Cardiac fibroblast (primary cell): ENCODE data around the gene PCGF3.

Experiments used
- DNase-seq, 2 donors: peaks; one replicate each; pipeline versions ENCODE4 v3.0.0 to v3.0.0-alpha.2; 2010; ENCODE audit warnings: low read depth in 2 of 2
- H3K4me3 ChIP-seq, 2 donors: replicated peaks in 1 of 2; 1 replicate in 1 of 2; 2 replicates in 1 of 2; pipeline ENCODE4 v1.5.1; 2011; ENCODE audit warnings: low read depth in 2 of 2, low read length in 2 of 2, mild to moderate bottlenecking in 2 of 2, moderate library complexity in 1 of 2
- CTCF ChIP-seq: IDR thresholded peaks from one replicate; pipeline ENCODE4 v1.5.1; 2011; ENCODE audit warnings: low read depth, mild to moderate bottlenecking, low read length, inconsistent platforms

PCGF3 gene

GRCh38 chr4:659851-660250 lies 45.8 kb upstream of the PCGF3 start:
- no peak for TF ChIP-seq CTCF
- H3K4me3 ChIP-seq = no peak overlapping the region
- DNase-seq = no peak

- TF ChIP-seq CTCF = no peak
- DNase-seq = no peak
- H3K4me3 ChIP-seq = no peak overlapping the region
Observed at GRCh38 chr4:660401-660800, 45.2 kb upstream of the PCGF3 start.

GRCh38 chr4:661231-661630 lies 44.4 kb upstream of the PCGF3 start:
- no peak for TF ChIP-seq CTCF

GRCh38 chr4:661881-662761 lies 43.5 kb upstream of the PCGF3 start:
- TF ChIP-seq CTCF = no peak
- DNase-seq = no peak
- no peak overlapping the region for H3K4me3 ChIP-seq

More at GRCh38 chr4:661231-661630, 44.4 kb upstream of the PCGF3 start:
- DNase-seq = no peak
- H3K4me3 ChIP-seq = no peak overlapping the region

- TF ChIP-seq CTCF = no peak
- DNase-seq = no peak
- peak overlapping the region in 1 of 2 donors; percentile 42 for H3K4me3 ChIP-seq
Observed at GRCh38 chr4:663046-663437, 42.6 kb upstream of the PCGF3 start.

- no peak for DNase-seq
- peak overlapping the region in 1 of 2 donors; percentile 42 for H3K4me3 ChIP-seq
- no peak for TF ChIP-seq CTCF
Observed at GRCh38 chr4:663438-664428, 41.9 kb upstream of the PCGF3 start.
